ENCODE measurements around the gene GRIK5. TPM values are rescaled to one million over a fixed set of nuclear protein-coding genes. Genes with fewer than 3 reads are reported as not detected.
"Not testable (repeated sequence)": the region's sequence is repeated elsewhere in the genome, so short reads cannot be mapped to it uniquely, and the experiment has no call there.

The GRIK5 gene
- polyA plus RNA-seq, 3 donors from 2014 or later: not detected

DNA sequence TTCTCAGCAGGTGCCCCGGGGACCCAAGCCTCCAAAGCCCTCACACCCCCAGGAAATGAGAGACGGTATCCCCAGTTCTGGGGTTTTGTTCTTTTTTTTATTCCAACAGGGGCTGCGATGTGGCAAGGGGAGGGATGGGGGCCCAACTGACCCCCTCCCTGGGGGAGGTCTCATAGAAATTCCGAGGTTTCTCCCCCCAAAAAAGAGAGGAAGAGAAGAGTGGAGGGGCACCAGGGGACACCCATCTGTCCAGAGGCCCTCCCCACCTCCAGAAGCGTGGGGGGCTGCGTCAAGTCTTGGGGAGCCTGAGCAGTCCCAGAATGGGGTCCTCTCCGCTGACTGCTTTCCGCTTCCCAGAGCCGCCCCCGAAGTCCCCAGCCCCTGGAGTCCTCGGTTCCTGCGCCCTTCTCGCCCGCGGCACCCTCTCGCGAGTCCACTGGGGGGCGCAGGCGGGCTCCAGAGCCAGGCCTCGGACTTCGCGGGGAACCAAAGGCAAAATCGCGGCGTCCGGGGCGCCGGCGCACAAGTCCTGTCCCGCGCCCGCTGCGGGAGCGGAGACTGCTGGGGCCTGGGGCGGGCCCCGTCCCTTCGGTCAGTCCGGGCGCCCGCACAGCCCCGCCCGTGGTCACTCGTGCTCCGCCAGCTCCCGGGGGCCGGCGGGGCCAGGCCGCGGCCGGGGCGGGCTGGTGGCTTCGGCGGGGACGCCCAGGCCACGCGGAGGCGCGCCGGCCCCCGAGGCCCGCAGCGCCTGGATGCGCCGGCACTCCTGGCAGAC is 71.6 kb downstream of the GRIK5 start:
- peaks cover 18 to 37% (median 28%) of the 10 kb centered on the region in 3 donors for H3K27me3 Mint-ChIP-seq (ENCODE audit: low read depth in 3 of 3)
- DNase-seq: peak in 1 of 3 donors; percentile 11
- peaks cover 0 to 9% (median 4%) of the 10 kb centered on the region in 3 donors for H3K36me3 Mint-ChIP-seq
- no peak overlapping the region for H3K4me3 Mint-ChIP-seq
- H3K9me3 Mint-ChIP-seq: peaks cover 0 to 2% (median 0%) of the 10 kb centered on the region in 6 donors
- no peak overlapping the region for H3K27ac Mint-ChIP-seq
- H3K4me1 Mint-ChIP-seq: peaks cover 19 to 20% of the 10 kb centered on the region in 2 donors

DNA sequence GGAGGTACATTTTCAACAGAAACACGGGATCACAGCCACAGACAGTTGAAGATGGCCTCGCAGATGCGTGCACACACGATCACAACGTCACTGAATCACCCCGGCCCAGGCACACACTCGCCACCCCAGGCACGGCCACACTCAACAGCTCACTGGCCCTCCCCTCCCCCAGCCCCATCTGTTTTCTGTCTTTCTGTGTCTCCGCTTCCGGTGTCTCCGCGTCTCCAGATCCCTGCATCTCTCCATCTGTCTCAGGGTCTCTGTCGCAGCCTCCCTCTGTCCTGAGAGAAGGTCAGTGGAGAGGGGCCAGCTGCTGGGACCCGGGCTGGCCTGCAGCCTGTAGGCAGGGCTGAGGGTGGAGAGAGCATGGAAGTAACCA is 72.2 kb downstream of the GRIK5 start:
- no peak overlapping the region for H3K27ac Mint-ChIP-seq
- H3K27me3 Mint-ChIP-seq (ENCODE audit: low read depth in 3 of 3): peaks cover 19 to 39% (median 30%) of the 10 kb centered on the region in 3 donors
- peaks cover 0 to 2% (median 0%) of the 10 kb centered on the region in 6 donors for H3K9me3 Mint-ChIP-seq
- no peak for DNase-seq
- H3K4me1 Mint-ChIP-seq: peaks cover 22 to 23% of the 10 kb centered on the region in 2 donors
- H3K36me3 Mint-ChIP-seq: peaks cover 0 to 9% (median 4%) of the 10 kb centered on the region in 3 donors
- H3K4me3 Mint-ChIP-seq: no peak overlapping the region

DNA sequence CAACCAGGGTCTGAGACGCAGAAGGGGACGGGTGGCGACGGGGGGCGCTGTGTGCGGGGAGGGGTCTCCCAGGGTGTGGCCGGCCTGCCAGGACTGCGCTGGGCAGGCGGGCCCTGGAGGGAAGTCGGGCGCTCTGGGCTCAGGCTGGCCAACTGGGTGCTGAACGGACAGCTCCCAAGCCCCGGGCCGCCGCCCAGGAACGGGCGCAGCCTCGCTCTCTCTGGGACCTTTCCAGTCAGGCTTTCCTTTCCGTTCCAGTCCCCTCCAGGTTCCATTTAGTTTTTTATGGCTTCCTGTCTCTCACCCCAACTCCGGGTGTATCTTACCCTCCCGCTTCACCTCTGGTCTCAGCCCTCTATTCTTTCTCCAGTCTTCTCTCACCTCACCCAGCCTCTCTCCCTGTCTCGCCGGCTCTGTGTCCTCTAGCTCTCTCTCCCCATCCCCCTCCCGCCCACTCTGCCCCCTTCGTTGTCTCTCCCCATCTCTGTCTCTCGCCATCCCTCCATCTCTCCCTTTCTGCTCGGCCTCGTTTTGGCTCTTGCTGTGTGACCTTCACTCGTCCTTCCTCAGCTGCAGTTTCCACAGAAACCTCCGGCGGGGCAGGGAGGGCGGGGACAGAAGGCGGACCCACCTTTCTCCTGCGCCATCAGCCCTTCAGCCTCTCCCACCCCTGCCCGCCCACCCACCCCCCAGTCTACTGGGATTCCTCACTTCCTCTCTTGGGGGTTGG is 72.7 kb downstream of the GRIK5 start:
- Mint-ChIP-seq H3K36me3 (peaks cover 3 to 9% (median 4%) of the 10 kb centered on the region in 3 donors), H3K9me3 (peaks cover 0 to 2% (median 0%) of the 10 kb centered on the region in 6 donors), H3K27ac (peak overlapping the region in 1 of 6 donors; percentile 32), H3K4me1 (peaks cover 22 to 27% of the 10 kb centered on the region in 2 donors), H3K27me3 (ENCODE audit: low read depth in 3 of 3) (peaks cover 19 to 43% (median 30%) of the 10 kb centered on the region in 3 donors), H3K4me3 (peak overlapping the region in 3 of 5 donors; percentile 15 to 34 (median 25))
- DNase-seq: peak; percentile 19 to 34 (median 33)

DNA sequence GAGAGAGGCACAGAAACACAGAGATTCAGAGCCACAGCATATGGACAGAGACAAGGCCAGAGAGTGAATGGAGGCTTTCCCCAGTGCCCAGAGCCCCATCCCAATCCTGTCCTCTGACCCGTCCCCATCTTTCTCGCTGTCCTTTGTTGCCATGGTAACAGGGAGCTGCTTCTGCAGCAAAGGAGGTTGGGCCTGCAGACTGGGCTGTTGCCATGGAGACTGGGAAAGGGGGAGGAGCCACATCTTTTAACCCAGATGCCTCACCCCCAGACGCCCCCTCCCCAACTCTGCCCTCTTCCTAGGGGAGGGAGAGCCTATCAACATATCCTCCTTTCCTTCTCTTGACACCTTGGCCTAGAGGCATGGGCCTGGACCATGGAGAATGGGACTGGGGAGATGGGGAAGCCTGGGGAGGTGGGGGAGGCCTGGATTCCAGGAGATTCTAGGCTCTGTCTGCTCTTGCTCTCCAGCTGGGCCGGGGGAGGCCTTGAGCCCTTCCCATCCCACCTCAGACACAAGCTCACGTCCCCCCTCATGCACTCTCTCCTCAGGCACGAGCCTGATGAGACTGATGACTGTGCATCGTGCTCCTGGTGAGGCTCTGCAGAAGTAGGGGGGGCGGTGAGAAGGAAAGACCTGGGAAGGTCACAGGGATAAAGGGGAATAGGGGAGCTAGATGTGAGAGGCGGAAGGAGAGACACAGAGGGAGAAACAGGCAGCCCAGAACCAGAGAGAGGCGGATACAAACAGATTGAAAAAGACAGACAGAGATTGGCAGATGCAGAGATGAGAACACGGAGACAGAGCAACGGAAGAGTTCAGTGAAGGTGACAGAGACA is 73.8 kb downstream of the GRIK5 start:
- peak overlapping the region in 2 of 6 donors; percentile 28 to 47 for H3K27ac Mint-ChIP-seq
- peaks cover 3 to 9% (median 4%) of the 10 kb centered on the region in 3 donors for H3K36me3 Mint-ChIP-seq

DNA sequence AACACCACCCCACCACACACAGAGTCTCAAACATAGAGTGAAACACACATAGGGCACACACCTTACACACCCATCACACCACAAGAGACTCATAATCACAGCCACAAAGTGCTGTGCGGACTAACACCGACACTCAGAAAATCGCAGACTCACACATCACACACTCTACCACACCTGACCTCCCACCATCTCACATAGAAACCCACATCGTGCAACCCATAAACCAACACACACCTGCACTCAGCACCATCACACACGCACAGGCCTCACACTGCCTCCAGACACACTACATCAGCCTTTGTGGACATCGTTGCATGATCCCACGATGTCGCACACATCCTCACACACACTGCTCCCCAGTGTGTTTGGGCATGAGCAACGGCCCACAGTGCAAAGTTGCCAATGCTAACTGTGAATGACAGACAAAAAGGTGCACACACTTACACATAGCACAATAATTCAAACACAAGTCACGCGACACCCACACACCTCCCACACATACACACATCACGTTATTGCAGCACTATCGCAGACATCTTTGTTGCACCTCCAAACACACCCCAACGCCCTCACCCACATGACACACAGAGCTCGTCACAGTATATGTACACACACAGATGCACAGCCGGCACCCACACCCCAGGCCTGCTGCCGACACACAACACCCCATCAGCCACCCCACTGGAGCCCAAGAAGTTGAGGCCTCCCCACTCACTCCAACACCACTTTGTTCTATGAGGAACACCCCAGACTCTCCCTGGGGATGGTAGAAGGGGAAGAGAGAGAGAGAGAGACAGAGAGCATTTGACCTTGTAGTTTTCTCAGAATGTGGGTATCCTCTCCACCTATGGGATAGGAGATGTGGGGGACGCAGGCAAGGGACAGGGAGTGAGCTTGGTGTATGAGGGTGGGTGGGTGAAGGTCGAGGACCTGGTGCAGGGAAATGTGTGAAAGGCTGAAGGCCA is 74.7 kb downstream of the GRIK5 start:
- Mint-ChIP-seq H3K27me3 (ENCODE audit: low read depth in 3 of 3) (peaks cover 16 to 39% (median 27%) of the 10 kb centered on the region in 3 donors), H3K27ac (peak overlapping the region; percentile 13 to 77 (median 30)), H3K4me3 (peak overlapping the region; percentile 49 to 74 (median 61)), H3K9me3 (no peaks in the 10 kb centered on the region), H3K36me3 (peaks cover 3 to 9% (median 4%) of the 10 kb centered on the region in 3 donors), H3K4me1 (peaks cover 22 to 27% of the 10 kb centered on the region in 2 donors)
- no peak for DNase-seq

More for the DNA sequence above, 73.8 kb downstream of the GRIK5 start:
- H3K9me3 Mint-ChIP-seq: no peaks in the 10 kb centered on the region
- H3K4me3 Mint-ChIP-seq: peak overlapping the region in 2 of 5 donors; percentile 37 to 79
- peaks cover 22 to 27% of the 10 kb centered on the region in 2 donors for H3K4me1 Mint-ChIP-seq
- H3K27me3 Mint-ChIP-seq (ENCODE audit: low read depth in 3 of 3): peaks cover 19 to 45% (median 30%) of the 10 kb centered on the region in 3 donors
- DNase-seq: no peak

DNA sequence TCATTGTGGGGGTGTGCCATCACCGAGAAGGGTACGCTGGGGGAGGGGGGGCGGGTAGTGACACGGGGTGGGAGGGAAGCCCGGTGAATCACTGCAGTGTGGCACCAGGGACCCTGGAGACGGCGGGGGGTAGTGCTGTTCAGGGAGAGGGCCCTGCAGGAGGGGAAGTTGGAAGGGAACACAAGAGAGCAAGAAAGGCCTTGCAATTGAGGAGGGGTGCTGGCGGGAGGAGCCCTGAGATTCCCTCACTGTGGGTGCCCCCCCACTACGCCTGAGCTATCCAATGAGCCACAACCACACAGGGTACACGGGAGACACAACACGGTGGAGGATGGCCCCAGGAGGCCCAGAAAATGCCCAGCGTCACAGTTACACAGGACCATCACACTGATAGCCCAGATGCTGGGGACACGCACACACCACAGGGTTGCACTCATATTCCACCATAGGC is 75.5 kb downstream of the GRIK5 start:
- H3K9me3 Mint-ChIP-seq: no peaks in the 10 kb centered on the region
- peaks cover 12 to 35% (median 21%) of the 10 kb centered on the region in 3 donors for H3K27me3 Mint-ChIP-seq (ENCODE audit: low read depth in 3 of 3)
- peak overlapping the region; percentile 49 to 74 (median 61) for H3K4me3 Mint-ChIP-seq
- no peak for DNase-seq
- H3K27ac Mint-ChIP-seq: peak overlapping the region in 4 of 6 donors; percentile 18 to 77 (median 38)
- peaks cover 22 to 26% of the 10 kb centered on the region in 2 donors for H3K4me1 Mint-ChIP-seq
- peaks cover 3 to 7% (median 4%) of the 10 kb centered on the region in 3 donors for H3K36me3 Mint-ChIP-seq

DNA sequence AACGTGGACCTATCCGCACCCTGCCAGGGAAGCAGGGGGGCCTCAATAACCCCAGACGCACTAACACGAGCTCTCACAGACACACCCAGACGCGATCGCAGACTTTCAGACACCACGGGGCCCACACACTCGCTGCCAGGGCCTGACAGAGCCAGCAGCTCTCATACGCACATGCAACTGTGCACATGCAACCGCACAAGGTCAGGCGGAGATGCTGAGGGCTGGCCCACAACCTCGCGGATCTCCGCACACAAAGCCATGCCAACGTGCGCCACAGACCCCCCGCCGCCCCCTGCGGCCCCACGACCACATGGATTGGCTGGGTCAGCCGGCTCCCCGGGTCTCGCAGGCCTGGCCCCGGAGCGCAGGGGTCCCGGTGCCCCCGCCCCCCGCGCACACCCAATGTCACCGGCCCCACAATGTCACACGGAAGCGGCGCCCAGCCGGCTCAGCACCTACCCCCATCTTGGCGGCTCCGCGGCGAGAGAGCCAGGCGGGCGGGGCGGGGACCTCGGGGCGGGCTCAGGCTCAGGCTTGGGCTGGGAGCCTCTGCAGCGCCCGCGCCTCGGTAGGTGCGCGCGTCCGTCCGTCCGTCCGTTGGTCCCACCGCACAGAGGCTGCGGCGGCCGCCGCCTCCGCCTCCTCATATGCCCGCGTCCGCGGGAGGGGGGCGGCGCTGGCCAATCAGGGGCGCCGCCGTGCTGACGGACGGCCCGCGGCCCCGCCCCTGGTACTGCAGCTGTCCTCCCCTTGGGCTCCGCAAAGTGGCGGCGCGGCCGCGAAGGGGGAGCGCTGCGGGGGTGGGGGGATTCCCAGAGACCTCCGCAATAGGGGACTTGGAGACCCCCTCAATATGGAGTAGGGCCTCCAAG is 76.2 kb downstream of the GRIK5 start, which contains the start of gene ATP1A3:
Gene ATP1A3, minus strand, starts transcription at position 619 of the 872 bp plus-strand sequence. Its CDS starts 154 bp downstream, at position 465.
- peaks cover 22 to 23% of the 10 kb centered on the region in 2 donors for H3K4me1 Mint-ChIP-seq
- no peaks in the 10 kb centered on the region for H3K9me3 Mint-ChIP-seq
- H3K36me3 Mint-ChIP-seq: peaks cover 3 to 4% (median 4%) of the 10 kb centered on the region in 3 donors
- peak within 1 kb of the TSS; percentile 84 to 100 (median 97) for H3K27ac Mint-ChIP-seq
- DNase-seq: peak; percentile 82 to 85 (median 84)
- H3K27me3 Mint-ChIP-seq (ENCODE audit: low read depth in 3 of 3): peaks cover 12 to 32% (median 20%) of the 10 kb centered on the region in 3 donors
- peak within 1 kb of the TSS; percentile 82 to 95 (median 86) for H3K4me3 Mint-ChIP-seq

DNA sequence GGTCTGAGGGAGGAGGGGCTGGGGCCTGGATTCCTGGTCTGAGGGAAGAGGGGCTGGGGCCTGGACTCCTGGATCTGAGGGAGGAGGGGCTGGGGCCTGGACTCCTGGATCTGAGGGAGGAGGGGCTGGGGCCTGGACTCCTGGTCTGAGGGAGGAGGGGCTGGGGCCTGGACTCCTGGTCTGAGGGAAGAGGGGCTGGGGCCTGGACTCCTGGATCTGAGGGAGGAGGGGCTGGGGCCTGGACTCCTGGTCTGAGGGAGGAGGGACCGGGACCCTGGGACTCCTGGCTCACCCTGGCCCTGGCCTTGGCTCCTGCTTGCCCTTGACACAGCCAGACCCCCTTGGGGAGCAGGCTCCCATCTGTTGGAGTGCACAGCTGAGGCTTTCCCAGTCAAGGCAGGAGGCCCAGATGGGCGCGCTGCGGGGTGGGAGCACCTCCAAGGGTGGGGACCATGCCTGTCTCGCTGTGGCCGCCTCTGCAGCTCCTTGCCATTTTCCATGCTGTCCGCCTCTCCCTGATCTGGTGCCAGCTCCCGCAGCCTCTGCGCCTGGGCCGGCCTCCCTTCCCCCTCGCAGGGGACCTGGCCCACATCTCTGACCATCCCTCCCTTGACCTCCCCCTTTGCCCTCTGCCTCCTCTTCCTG is 78.0 kb downstream of the GRIK5 start:
- H3K27ac Mint-ChIP-seq: peak overlapping the region in 5 of 6 donors; percentile 57 to 95 (median 79)
- not testable (repeated sequence) for H3K36me3 Mint-ChIP-seq, DNase-seq, H3K9me3 Mint-ChIP-seq
- peaks cover 20 to 22% of the 10 kb centered on the region in 2 donors for H3K4me1 Mint-ChIP-seq
- H3K27me3 Mint-ChIP-seq (ENCODE audit: low read depth in 3 of 3): peaks cover 11 to 28% (median 13%) of the 10 kb centered on the region in 3 donors
- peak overlapping the region in 3 of 5 donors; percentile 54 to 77 (median 60) for H3K4me3 Mint-ChIP-seq

DNA sequence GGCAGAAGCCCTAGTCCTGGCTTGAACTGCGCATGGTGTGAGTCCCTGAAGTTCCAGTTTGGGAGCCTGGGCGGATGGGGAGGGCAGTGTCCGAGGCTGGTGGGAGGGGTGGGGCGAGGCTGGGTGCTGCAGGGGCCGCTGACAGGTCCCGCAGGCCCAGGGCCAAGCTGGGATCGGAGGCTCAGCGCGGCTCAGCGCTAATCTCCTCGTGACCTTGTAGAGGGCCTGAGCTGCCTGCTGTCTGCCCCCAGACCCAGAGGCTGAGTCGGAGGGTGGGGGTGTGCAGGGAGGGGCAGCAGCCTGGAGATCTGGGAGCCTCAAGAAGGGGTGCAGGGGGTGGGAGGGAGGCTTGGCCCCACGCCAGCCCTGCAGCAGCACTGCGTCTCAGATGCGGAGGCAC is 79.0 kb downstream of the GRIK5 start:
- no peak for DNase-seq
- no peaks in the 10 kb centered on the region for H3K9me3 Mint-ChIP-seq
- H3K27ac Mint-ChIP-seq: peak overlapping the region in 2 of 6 donors; percentile 24 to 58
- H3K27me3 Mint-ChIP-seq (ENCODE audit: low read depth in 3 of 3): peaks cover 5 to 22% (median 5%) of the 10 kb centered on the region in 3 donors
- peaks cover 0 to 14% (median 8%) of the 10 kb centered on the region in 3 donors for H3K36me3 Mint-ChIP-seq
- peaks cover 16 to 20% of the 10 kb centered on the region in 2 donors for H3K4me1 Mint-ChIP-seq
- H3K4me3 Mint-ChIP-seq: peak overlapping the region in 1 of 5 donors; percentile 42

DNA sequence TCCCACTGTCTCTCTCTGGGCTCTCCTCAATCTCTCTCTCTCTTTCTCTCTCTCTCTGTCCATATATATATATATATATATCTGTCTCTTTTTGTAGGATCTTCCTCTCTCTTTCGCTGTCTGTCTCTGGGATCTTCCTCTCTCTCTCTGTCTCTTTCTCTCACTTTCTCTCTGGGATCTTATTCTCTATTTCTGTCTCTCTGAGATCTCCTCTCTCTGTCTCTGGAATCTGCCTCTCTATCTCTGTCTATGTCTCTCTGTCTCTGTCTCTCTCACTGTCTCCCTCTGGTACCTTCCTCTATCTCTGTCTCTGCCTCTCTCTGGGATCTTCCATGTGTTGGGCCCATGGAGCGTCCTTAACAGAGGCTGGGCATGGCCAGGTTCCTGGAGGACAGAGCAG is 79.4 kb downstream of the GRIK5 start:
- no peak overlapping the region for H3K27ac Mint-ChIP-seq
- H3K4me3 Mint-ChIP-seq: no peak overlapping the region
- no peak for DNase-seq

DNA sequence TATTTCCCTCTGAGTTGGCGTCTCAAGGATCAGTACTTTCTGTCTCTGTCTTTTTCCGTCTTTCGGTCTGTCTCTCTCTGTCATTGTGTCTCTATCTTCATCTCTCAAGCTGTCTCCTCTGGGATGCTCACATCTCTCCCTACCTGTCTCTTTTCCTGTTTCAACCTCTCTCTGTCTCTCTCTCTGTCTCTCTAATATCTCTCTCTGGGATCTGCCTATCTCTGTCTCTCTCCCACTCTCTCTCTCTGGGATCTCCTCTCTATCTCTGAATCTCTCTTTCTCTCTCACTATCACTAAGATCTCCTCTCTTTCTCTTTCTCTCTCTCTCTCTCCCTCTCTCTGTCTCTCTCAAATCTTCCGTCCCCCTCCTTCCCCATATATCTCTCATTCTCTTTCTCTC is 80.0 kb downstream of the GRIK5 start:
- Mint-ChIP-seq H3K4me3 (no peak overlapping the region), H3K36me3 (peaks cover 0 to 14% (median 8%) of the 10 kb centered on the region in 3 donors), H3K27ac (no peak overlapping the region), H3K4me1 (peaks cover 13 to 15% of the 10 kb centered on the region in 2 donors), H3K9me3 (no peaks in the 10 kb centered on the region), H3K27me3 (ENCODE audit: low read depth in 3 of 3) (peaks cover 3 to 16% (median 5%) of the 10 kb centered on the region in 3 donors)
- DNase-seq: no peak

More for the DNA sequence above, 79.4 kb downstream of the GRIK5 start:
- peaks cover 0 to 14% (median 8%) of the 10 kb centered on the region in 3 donors for H3K36me3 Mint-ChIP-seq
- peaks cover 16 to 20% of the 10 kb centered on the region in 2 donors for H3K4me1 Mint-ChIP-seq
- no peaks in the 10 kb centered on the region for H3K9me3 Mint-ChIP-seq
- H3K27me3 Mint-ChIP-seq (ENCODE audit: low read depth in 3 of 3): peaks cover 4 to 18% (median 5%) of the 10 kb centered on the region in 3 donors

Measured in immature natural killer cell (primary cell).